BJ (cell line): ENCODE results near the gene SLC16A11. TPM values are rescaled to one million over a fixed set of nuclear protein-coding genes. Genes with fewer than 3 reads are reported as not detected.

Source experiments
- CTCF ChIA-PET: fragments of 350-600 bp; formaldehyde crosslinking; extraction: SDS; loops from one replicate; lab custom pipeline; 2021; ENCODE audit warnings: antibody characterized with exemption, inconsistent platforms; lab: Yijun Ruan, JAX
- POLR2A ChIA-PET: fragments of 300-600 bp; sonication (Branson Sonifier 250); formaldehyde crosslinking; extraction: SDS; loops from one replicate; lab custom pipeline; 2021; ENCODE audit warnings: antibody characterized with exemption; lab: Charles Lee
- DNase-seq: peaks from one replicate; pipeline ENCODE4 v3.0.0-alpha.2; 2011; ENCODE audit warnings: low read depth
- H3K27me3 ChIP-seq: 2 replicates; pipeline ENCODE4 v1.6.0; 2011; ENCODE audit warnings: low read length; ENCODE audit not compliant: control insufficient read depth, insufficient read depth
- H3K36me3 ChIP-seq: 2 replicates; pipeline ENCODE4 v1.5.1; 2011; ENCODE audit warnings: low read length; ENCODE audit not compliant: control insufficient read depth, insufficient read depth
- H3K4me3 ChIP-seq: 2 replicates; pipeline ENCODE4 v1.5.1; 2011; ENCODE audit warnings: low read depth, mild to moderate bottlenecking, control low read depth, low read length
- polyA plus RNA-seq: library from polyadenylated mRNA; depleted of rRNA; stranded (reverse); fragments of >200 nt; gene quantifications from 2 replicates; pipeline ENCODE4 v1.2.3, GENCODE V29; 2011
- TF ChIP-seq, protein P1 (sequence below): IDR thresholded peaks from 2 replicates; pipeline ENCODE4 v1.5.1; 2011; ENCODE audit warnings: low read depth, mild to moderate bottlenecking, control low read depth, inconsistent platforms, low read length, moderate library complexity; ENCODE audit not compliant: insufficient read depth

The SLC16A11 gene
- polyA plus RNA-seq, 1 experiment: not detected

DNA sequence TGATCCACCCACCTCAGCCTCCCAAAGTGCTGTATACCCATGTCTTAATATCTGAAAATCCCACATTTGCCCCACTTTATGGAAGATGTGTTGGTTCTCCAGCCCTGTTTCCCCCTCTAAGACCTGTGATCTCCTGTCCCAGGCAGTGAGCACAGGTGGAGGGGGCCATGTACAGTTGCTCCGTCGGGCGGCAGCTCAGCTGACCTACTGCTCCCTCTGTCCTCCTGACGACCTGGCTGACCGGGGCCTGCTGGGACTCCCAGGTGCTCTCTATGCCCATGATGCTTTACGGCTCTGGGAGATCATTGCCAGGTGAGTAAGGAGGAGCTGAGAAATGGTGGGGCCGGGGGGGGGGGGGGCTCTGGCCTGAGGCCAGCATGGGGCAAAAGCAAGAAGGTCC is 38.2 kb downstream of the SLC16A11 start:
- ChIA-PET CTCF (interaction anchor here (0.6 to 13.5 kb wide), 4 partner anchors 91 to 340 kb away, joined by 3 to 183 read pairs (median 30); no protein-coding TSS in a partner anchor), POLR2A (no interaction called here)
- Histone ChIP-seq H3K27me3 (no peaks in the 10 kb centered on the region), H3K4me3 (no peak overlapping the region), H3K36me3 (peaks cover 8% of the 10 kb centered on the region)
- TF ChIP-seq, protein P1, sequence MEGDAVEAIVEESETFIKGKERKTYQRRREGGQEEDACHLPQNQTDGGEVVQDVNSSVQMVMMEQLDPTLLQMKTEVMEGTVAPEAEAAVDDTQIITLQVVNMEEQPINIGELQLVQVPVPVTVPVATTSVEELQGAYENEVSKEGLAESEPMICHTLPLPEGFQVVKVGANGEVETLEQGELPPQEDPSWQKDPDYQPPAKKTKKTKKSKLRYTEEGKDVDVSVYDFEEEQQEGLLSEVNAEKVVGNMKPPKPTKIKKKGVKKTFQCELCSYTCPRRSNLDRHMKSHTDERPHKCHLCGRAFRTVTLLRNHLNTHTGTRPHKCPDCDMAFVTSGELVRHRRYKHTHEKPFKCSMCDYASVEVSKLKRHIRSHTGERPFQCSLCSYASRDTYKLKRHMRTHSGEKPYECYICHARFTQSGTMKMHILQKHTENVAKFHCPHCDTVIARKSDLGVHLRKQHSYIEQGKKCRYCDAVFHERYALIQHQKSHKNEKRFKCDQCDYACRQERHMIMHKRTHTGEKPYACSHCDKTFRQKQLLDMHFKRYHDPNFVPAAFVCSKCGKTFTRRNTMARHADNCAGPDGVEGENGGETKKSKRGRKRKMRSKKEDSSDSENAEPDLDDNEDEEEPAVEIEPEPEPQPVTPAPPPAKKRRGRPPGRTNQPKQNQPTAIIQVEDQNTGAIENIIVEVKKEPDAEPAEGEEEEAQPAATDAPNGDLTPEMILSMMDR: no peak
- no peak for DNase-seq

DNA sequence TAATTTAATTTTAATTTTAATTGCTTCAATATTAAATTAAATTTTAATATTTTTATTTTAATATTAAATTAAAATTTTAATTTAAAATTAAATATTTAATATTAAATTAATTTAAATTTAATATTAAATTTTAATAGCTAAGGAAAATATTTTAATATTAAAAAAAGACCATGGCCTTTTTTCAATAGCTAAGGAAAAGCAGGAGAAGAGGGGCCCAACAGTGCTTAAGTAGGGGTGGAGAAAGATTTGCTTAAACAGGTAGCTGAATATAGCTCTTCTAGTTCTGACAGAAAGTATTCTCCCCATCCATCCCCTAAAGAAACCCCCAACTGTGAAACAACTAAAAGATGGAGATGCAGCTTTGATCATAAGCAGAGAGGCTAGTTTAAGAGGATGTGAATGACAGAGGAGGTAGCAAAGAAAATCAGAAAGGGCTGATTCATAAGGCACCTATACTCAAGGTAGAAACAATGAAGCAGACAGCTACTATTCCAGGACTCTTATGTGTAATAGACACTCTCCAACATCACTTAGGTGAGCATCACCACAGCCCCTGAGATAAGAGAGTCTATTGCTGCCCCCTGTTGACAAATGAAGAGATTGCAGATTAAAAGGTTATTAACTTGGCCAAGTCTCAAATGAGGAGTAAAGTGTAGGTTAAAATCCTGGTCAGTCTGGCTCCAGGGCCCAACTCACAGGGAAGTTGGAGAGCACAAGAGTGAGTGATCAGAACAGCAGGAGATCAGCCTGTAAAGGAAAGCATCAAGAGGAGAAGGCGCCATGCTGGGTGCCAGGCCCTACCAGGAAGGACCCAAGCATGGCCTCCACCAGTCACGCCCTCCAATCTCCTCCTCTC is 39.3 kb downstream of the SLC16A11 start:
- DNase-seq: no peak
- Histone ChIP-seq H3K36me3 (peaks cover 9% of the 10 kb centered on the region), H3K27me3 (no peaks in the 10 kb centered on the region), H3K4me3 (no peak overlapping the region)
- TF ChIP-seq, protein P1: peak; percentile 67
- CTCF ChIA-PET: interaction anchor here (0.7 to 13.5 kb wide), 22 partner anchors 10 to 339 kb away, joined by 3 to 183 read pairs (median 6); partner anchors contain the start of gene ALOX12
- POLR2A ChIA-PET: interaction anchor here (0.6 kb wide), 1 partner anchor 80 kb away, joined by 6 read pairs; no protein-coding TSS in a partner anchor

GRCh38 chr17:7003745-7004144 is 40.1 kb downstream of the SLC16A11 start:
- H3K27me3 ChIP-seq: no peaks in the 10 kb centered on the region
- POLR2A ChIA-PET: no interaction called here
- TF ChIP-seq, protein P1: no peak
- H3K36me3 ChIP-seq: peaks cover 12% of the 10 kb centered on the region
- no peak for DNase-seq
- CTCF ChIA-PET: interaction anchor here (0.7 to 13.5 kb wide), 18 partner anchors 9 to 338 kb away, joined by 3 to 183 read pairs (median 7); partner anchors contain the start of gene ALOX12
- no peak overlapping the region for H3K4me3 ChIP-seq

DNA sequence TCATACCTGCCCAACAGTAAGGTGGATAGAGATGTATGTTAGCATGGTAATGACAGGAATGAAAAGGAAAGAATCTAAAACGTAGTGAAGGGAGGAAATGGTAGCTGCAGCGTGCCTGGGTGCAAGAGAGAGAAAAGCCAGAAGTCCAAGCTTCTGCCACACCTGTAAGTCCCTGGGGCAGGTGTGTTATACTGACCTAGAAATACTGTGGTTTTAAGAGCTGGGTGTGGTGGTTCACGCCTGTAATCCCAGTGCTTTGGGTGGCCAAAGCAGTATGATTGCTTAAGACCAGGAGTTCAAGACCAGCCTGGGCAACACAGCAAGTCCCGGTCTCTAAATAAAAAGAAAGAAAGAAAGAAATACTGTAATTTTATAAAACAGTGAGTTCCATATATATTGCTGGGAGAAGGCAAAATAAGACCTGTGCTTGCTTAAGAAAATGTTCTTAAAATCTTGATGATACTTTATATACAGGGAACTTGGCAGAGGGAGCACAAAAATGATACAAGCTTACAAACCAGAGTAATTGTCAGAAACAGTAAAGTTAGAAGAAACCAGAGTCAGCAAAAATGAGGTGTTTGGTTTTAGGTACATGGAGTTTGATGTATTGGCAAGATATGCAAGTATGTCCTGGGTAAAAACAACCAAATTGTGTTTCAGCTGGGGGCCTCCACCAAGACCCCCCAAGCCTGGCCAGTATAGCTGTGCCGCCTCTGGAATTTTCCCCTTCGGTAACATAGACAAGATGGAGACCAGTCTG is 41.4 kb downstream of the SLC16A11 start:
- H3K27me3 ChIP-seq: no peaks in the 10 kb centered on the region
- POLR2A ChIA-PET: no interaction called here
- DNase-seq: no peak
- peaks cover 13% of the 10 kb centered on the region for H3K36me3 ChIP-seq
- TF ChIP-seq, protein P1: no peak
- CTCF ChIA-PET: interaction anchor here (1.2 to 13.5 kb wide), 6 partner anchors 8 to 336 kb away, joined by 3 to 183 read pairs (median 16); partner anchors contain the start of gene ALOX12
- H3K4me3 ChIP-seq: no peak overlapping the region
